Panc1 (cell line): ENCODE results near the gene KHSRP. TPM values are rescaled to one million over a fixed set of nuclear protein-coding genes. Genes with fewer than 3 reads are reported as not detected.

ENCODE experiments used
- ATAC-seq: fragments of 200-7000 bp; cut with Tn5 transposase; 2 replicates; pipeline ENCODE4 v1.9.1; 2020; ENCODE audit warnings: mild to moderate bottlenecking, moderate library complexity
- BruUV-seq: library from RNA; stranded (reverse); fragments of 400-500 nt; replicated peaks from 2 replicates; lab custom pipeline; 2021; lab: Mats Ljungman, UMichigan
- CTCF ChIA-PET: fragments of 300-600 bp; sonication (Branson Sonifier 250); formaldehyde crosslinking; loops from one replicate; lab custom pipeline; 2022; ENCODE audit warnings: antibody characterized with exemption; lab: Charles Lee
- POLR2A ChIA-PET: fragments of 300-600 bp; sonication (Branson Sonifier 250); formaldehyde crosslinking; loops from one replicate; lab custom pipeline; 2022; ENCODE audit warnings: antibody characterized with exemption; lab: Charles Lee
- DNase-seq: peaks from one replicate; pipeline ENCODE4 v3.0.0-alpha.2; 2010; ENCODE audit warnings: low read depth, low spot score
- H3K27ac ChIP-seq: 2 replicates; pipeline ENCODE4 v1.5.1; 2011; ENCODE audit warnings: mild to moderate bottlenecking, low read length, inconsistent platforms
- H3K27me3 ChIP-seq: fragments of 200-500 bp; sonication (Bioruptor generic); 2 replicates; pipeline ENCODE4 v1.6.0; 2014; ENCODE audit warnings: low read length, inconsistent platforms; ENCODE audit not compliant: control insufficient read depth, insufficient read depth
- H3K36me3 ChIP-seq: fragments of 200-500 bp; sonication (Bioruptor generic); 2 replicates; pipeline ENCODE4 v1.5.1; 2014; ENCODE audit warnings: inconsistent platforms, mild to moderate bottlenecking, low read length, moderate library complexity; ENCODE audit not compliant: control insufficient read depth, insufficient read depth
- H3K4me1 ChIP-seq: 2 replicates; pipeline ENCODE4 v1.5.1; 2011; ENCODE audit warnings: inconsistent platforms, mild to moderate bottlenecking, low read length, moderate library complexity; ENCODE audit not compliant: control insufficient read depth, insufficient read depth
- H3K4me3 ChIP-seq, 2 experiments: 2 replicates each; pipeline ENCODE4 v1.5.1; 2011 to 2012; ENCODE audit warnings: low read depth in 2 of 2, low read length in 2 of 2, mild to moderate bottlenecking in 2 of 2, inconsistent platforms in 1 of 2, moderate library complexity in 1 of 2
- H3K9me3 ChIP-seq: fragments of 200-500 bp; sonication (Bioruptor generic); 2 replicates; pipeline ENCODE4 v1.5.1; 2014; ENCODE audit warnings: low read depth, mild to moderate bottlenecking, inconsistent platforms, low read length, moderate library complexity; ENCODE audit not compliant: control insufficient read depth, insufficient read depth
- CTCF ChIP-seq: fragments of 450-650 bp; IDR thresholded peaks from 2 replicates; pipeline ENCODE4 v1.5.1; 2017; ENCODE audit warnings: mild to moderate bottlenecking
- POLR2AphosphoS5 ChIP-seq: IDR thresholded peaks from 2 replicates; pipeline ENCODE4 v1.6.1; 2012; ENCODE audit warnings: mild to moderate bottlenecking, low read depth, low read length, moderate library complexity
- REST ChIP-seq, 2 experiments: IDR thresholded peaks; 2 replicates each; pipeline ENCODE4 v1.6.1; 2011 to 2012; ENCODE audit warnings: low read depth in 2 of 2, control low read depth in 1 of 2, low read length in 1 of 2, mild to moderate bottlenecking in 1 of 2, moderate library complexity in 1 of 2; ENCODE audit not compliant: insufficient read depth in 1 of 2
- SIN3A ChIP-seq: IDR thresholded peaks from 2 replicates; pipeline ENCODE4 v1.6.1; 2012; ENCODE audit warnings: low read depth, mild to moderate bottlenecking, low read length, moderate library complexity, borderline replicate concordance; ENCODE audit not compliant: insufficient read depth
- TCF7L2 ChIP-seq: IDR thresholded peaks from 2 replicates; pipeline ENCODE4 v1.6.1; 2011; ENCODE audit warnings: mild to moderate bottlenecking, low read depth, low read length, inconsistent platforms
- in situ Hi-C: cut with HindIII; loops from 2 replicates; pipeline ENCODE4 v1.10.0; 2016; ENCODE audit warnings: low sequenced_read_pairs, low pct_unique_long_range_greater_than_20kb
- intact Hi-C: fragments of 100-400 bp; cut with micrococcal nuclease; formaldehyde crosslinking; loops from one replicate; pipeline ENCODE4 v1.10.0; 2022; ENCODE audit not compliant: unreplicated experiment
- total RNA-seq: library from RNA; stranded (reverse); gene quantifications from one replicate; pipeline ENCODE4 v1.2.1, GENCODE V29; 2021; ENCODE audit not compliant: unreplicated experiment

The KHSRP gene
- total RNA-seq, 1 experiment from 2014 or later = 333 TPM

- in situ Hi-C loops = no loop called here
- H3K9me3 ChIP-seq = no peaks in the 10 kb centered on the region
- no TSS peak for BruUV-seq
Observed at GRCh38 chr19:6393074-6393982, 31.3 kb downstream of the KHSRP start, which contains the start of gene GTF2F1. GTF2F1 (minus strand) TSS chr19:6393164; CDS start chr19:6392995, 169 bp downstream.

More at GRCh38 chr19:6393074-6393982, 31.3 kb downstream of the KHSRP start, which contains the start of gene GTF2F1:
- no peaks in the 10 kb centered on the region for H3K27me3 ChIP-seq
- H3K4me1 ChIP-seq = peaks cover 7% of the 10 kb centered on the region; the same call in 1 of the 2 replicates
- H3K4me3 ChIP-seq = peak within 1 kb of the TSS; percentile 80 to 94
- H3K36me3 ChIP-seq = peaks cover 6% of the 10 kb centered on the region
- ATAC-seq (peak; percentile 94), DNase-seq (peak; percentile 75)
- intact Hi-C loops = no loop called here
- TF ChIP-seq REST (IDR thresholded peaks at IDR 0.05; ENCODE audit: insufficient read depth in 1 of 2, low read depth in 2 of 2, low read length in 1 of 2) (no peak), CTCF (no peak), POLR2AphosphoS5 (peak; percentile 53; the same call in 1 of the 2 replicates), TCF7L2 (no peak), SIN3A (peak; percentile 84; the same call in 1 of the 2 replicates)
- peak within 1 kb of the TSS; percentile 93 for H3K27ac ChIP-seq
- CTCF ChIA-PET = interaction anchor here (0.6 kb wide), 1 partner anchor 415 kb away, joined by 3 read pairs; the partner anchor contains the start of gene RANBP3
- POLR2A ChIA-PET = no interaction called here
